Esophagus squamous epithelium (tissue), 5 donors: ENCODE results near the gene DNAJC18. TPM values are rescaled to one million over a fixed set of nuclear protein-coding genes. Genes with fewer than 3 reads are reported as not detected.
A peak's percentile ranks its signal among the peaks of the same experiment; 100 is the strongest.

ENCODE experiments used
- DNase-seq: peaks from one replicate; lab custom pipeline; 2025; lab: John Stamatoyannopoulos, UW
- H3K27ac ChIP-seq, 4 donors: fragments of 200-600 bp; sonication (generic); one replicate each; pipeline ENCODE4 v1.5.1; 2016 to 2019; ENCODE audit warnings: mild to moderate bottlenecking in 1 of 4
- H3K27me3 ChIP-seq, 4 donors: fragments of 200-600 bp; sonication (generic); 1 replicate in 3 of 4; 2 replicates in 1 of 4; pipeline versions ENCODE4 v1.5.1 to v1.6.0; 2017 to 2021; ENCODE audit warnings: antibody characterized with exemption in 1 of 4
- H3K36me3 ChIP-seq, 3 donors: fragments of 200-600 bp; sonication (generic); one replicate each; pipeline ENCODE4 v1.5.1; 2016 to 2019
- H3K4me1 ChIP-seq, 3 donors: fragments of 200-600 bp; sonication (generic); one replicate each; pipeline ENCODE4 v1.5.1; 2017 to 2019
- H3K4me3 ChIP-seq, 4 donors: fragments of 200-600 bp; sonication (generic); 1 replicate in 3 of 4; 2 replicates in 1 of 4; pipeline ENCODE4 v1.5.1; 2016 to 2019; ENCODE audit warnings: mild to moderate bottlenecking in 2 of 4, moderate library complexity in 1 of 4
- H3K9me3 ChIP-seq, 3 donors: fragments of 200-600 bp; sonication (generic); one replicate each; pipeline ENCODE4 v1.5.1; 2016 to 2019
- CTCF ChIP-seq, 6 experiments: fragments of 450-650 bp in 4 of 6; fragments of 200-600 bp in 2 of 6; sonication (generic) in 2 of 6; IDR thresholded peaks; one replicate each; pipeline ENCODE4 v1.5.1; 2016 to 2019; ENCODE audit warnings: antibody characterized with exemption in 6 of 6, mild to moderate bottlenecking in 4 of 6, moderate library complexity in 4 of 6
- POLR2A ChIP-seq, 4 donors: fragments of 450-650 bp; IDR thresholded peaks; one replicate each; pipeline ENCODE4 v1.6.1; 2017; ENCODE audit warnings: antibody characterized with exemption in 4 of 4, mild to moderate bottlenecking in 4 of 4, moderate library complexity in 3 of 4
- WGBS, 2 donors: methylation state at CpG; one replicate each; pipeline ENCODE4 v1.1.5; 2018; 5-methylcytosine and 5-hydroxymethylcytosine counted together
- intact Hi-C: fragments of 100-400 bp; cut with DNase I; formaldehyde crosslinking; loops from one replicate; pipeline ENCODE4 v1.15.0; 2022
- total RNA-seq, 4 donors: library from RNA; depleted of rRNA; stranded (reverse); fragments of >200 nt; gene quantifications; one replicate each; pipeline ENCODE4 v1.1.0, GENCODE V29; 2016
- donor health status: DM: yes; HTN: yes; CAD: no.

Gene DNAJC18
- total RNA-seq, 4 donors from 2014 or later: 0.53 to 6.9 (median 3.9) TPM

DNA sequence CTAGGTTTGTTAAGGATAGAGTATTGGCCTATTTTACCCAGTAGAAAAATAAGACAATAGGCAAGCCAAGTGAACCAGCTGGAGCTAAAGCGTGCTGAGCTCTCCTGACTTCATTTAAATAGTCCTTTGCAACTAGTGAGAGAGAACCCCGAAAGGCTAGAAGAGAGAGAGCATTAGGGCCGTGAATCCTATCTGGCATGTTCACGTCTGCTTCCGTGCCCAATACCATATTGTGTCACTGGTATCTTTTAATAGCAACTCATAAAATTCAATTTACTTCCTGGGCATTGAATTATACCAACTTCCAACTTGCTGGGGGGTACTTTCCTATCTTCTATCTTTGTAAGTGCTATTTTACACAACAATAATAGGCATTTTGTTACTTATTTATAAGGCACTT is 13.8 kb downstream of the DNAJC18 start:
- H3K27me3 ChIP-seq: no peaks in the 10 kb centered on the region
- intact Hi-C loops: no loop called here
- TF ChIP-seq POLR2A (IDR thresholded peaks at IDR 0.05): no peak
- no peak for TF ChIP-seq CTCF (IDR thresholded peaks at IDR 0.05)
- no peak for DNase-seq
- H3K27ac ChIP-seq: no peak overlapping the region
- no peaks in the 10 kb centered on the region for H3K4me1 ChIP-seq
- no peak overlapping the region for H3K4me3 ChIP-seq
- peaks cover 0 to 59% (median 5%) of the 10 kb centered on the region in 3 donors for H3K36me3 ChIP-seq
- 87 to 92% methylated on average over 5 of the region's 5 CpGs for WGBS, 2 donors
- no peaks in the 10 kb centered on the region for H3K9me3 ChIP-seq

DNA sequence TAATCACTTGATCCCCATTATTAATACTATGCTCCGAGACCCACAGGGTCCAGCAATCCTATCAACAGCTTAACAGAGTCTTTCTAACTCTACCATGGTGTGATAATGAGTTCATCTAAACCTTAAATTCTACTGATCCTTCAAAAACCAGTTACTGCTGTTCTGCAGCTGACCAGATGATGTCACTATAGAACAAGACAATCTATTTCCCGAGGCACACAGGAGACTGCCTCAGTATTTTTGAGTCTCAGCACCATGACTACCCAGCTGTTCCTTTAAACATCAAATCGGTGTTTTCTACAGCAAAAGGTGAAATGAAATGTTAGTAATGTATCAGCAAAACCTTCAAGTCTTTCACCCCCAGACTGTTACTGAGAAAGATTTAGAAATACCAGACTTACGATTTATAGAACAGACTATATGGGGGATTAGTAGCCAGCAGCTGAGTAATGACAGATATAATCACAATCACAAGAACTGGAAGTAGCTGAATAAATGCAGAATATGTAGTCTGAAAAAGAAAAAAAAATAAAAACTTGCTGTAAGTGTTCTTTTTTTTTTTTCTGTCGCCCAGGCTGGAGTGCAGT is 16.9 kb downstream of the DNAJC18 start:
- no peaks in the 10 kb centered on the region for H3K27me3 ChIP-seq
- H3K4me3 ChIP-seq: no peak overlapping the region
- H3K27ac ChIP-seq: no peak overlapping the region
- intact Hi-C loops: loop anchor here (5.0 kb wide), 1 partner anchor 90 kb away; no protein-coding TSS in a partner anchor
- H3K9me3 ChIP-seq: no peaks in the 10 kb centered on the region
- TF ChIP-seq CTCF (IDR thresholded peaks at IDR 0.05): peak; percentile 63 to 87 (median 74)
- no peak for TF ChIP-seq POLR2A (IDR thresholded peaks at IDR 0.05)
- peaks cover 0 to 29% (median 8%) of the 10 kb centered on the region in 3 donors for H3K4me1 ChIP-seq
- DNase-seq: no peak
- peaks cover 0 to 58% (median 0%) of the 10 kb centered on the region in 3 donors for H3K36me3 ChIP-seq
- WGBS, 2 donors: 33 to 42% methylated on average over 5 of the region's 5 CpGs

DNA sequence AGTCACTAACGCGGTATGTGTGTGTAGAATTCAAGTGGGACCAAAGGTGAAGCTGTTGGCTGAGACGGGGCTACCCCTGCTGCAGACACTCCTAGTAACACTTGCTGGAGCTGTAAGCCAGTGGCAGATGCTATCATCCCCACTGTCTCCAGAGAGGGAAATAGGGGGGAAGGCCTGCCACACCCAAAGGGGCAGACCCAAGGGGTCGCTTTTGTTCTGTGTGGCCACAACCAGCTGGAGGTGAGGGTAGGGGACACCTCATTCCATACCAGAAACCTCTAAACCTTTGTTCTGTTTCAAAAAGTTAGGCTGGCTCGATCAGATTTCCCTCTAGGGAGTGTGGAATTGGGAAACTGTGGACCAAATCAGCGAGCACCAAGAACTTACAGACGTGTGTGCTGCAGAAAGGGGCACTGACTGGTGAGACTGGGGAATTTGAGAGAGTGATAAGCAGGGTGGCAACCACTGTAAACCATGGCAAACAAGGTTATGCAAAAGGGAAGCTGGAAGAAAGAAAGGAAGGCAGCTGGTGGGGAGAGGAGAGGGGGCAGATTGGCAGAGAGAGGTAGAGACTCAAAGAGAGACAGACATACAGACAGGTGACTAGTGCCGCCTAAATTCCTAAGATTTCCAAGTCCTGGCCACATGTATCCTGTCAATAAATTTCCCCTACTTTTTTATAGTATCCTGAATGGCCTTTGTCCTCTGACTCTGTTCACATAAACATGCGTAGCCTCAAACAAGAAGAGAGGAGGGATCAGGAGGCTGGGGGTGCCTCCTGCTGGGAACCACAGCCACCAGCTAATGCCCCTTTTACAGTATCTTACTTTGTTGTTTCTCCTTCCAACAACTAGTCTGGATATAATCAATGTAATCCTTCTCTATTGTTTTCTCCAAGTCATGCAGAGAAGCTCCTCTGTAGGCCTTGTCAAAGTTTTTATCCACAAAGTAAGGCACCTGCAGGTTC is 19.8 kb downstream of the DNAJC18 start:
- 65 to 69% methylated on average over 8 to 9 of the region's 9 CpGs for WGBS, 2 donors
- H3K4me3 ChIP-seq: no peak overlapping the region
- no peak for DNase-seq
- peaks cover 0 to 30% (median 0%) of the 10 kb centered on the region in 3 donors for H3K36me3 ChIP-seq
- intact Hi-C loops: loop anchor here (5.0 kb wide), 1 partner anchor 93 kb away; no protein-coding TSS in a partner anchor
- H3K9me3 ChIP-seq: no peaks in the 10 kb centered on the region
- no peak for TF ChIP-seq POLR2A (IDR thresholded peaks at IDR 0.05)
- no peak for TF ChIP-seq CTCF (IDR thresholded peaks at IDR 0.05)
- peak overlapping the region in 1 of 4 donors; percentile 30 for H3K27ac ChIP-seq
- H3K27me3 ChIP-seq: no peaks in the 10 kb centered on the region
- H3K4me1 ChIP-seq: peaks cover 16 to 58% (median 37%) of the 10 kb centered on the region in 3 donors

DNA sequence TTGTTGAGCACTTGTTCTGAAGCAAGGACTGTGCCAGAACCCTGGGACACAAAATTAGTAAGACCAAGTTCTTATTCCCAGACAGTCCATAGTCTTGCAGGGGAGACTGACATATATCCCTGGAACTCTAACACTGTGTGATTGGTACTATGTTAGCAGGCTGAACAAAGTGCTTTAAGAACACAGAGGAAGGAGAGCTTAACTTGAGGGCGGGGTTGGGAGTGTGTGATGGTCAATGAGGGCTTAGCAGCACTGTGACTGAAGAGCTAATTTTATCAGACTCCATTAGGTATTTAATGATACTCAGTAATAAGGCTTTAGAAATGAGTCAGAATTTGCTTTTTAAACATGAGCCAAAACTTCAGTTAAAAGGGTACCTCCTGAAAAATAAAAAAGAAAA is 20.5 kb downstream of the DNAJC18 start:
- TF ChIP-seq CTCF (IDR thresholded peaks at IDR 0.05) (no peak), POLR2A (IDR thresholded peaks at IDR 0.05) (no peak)
- Histone ChIP-seq H3K9me3 (no peaks in the 10 kb centered on the region), H3K27me3 (no peaks in the 10 kb centered on the region), H3K27ac (peak overlapping the region in 3 of 4 donors; percentile 11 to 85 (median 82)), H3K4me3 (no peak overlapping the region), H3K36me3 (peaks cover 0 to 22% (median 0%) of the 10 kb centered on the region in 3 donors), H3K4me1 (peaks cover 18 to 65% (median 43%) of the 10 kb centered on the region in 3 donors)
- 67 to 73% methylated on average over 1 of the region's 1 CpG for WGBS, 2 donors
- no peak for DNase-seq
- intact Hi-C loops: no loop called here
